OCI-LY3 (cell line): ENCODE measurements around the gene UBALD2.

Experiments
- CTCF ChIP-seq: fragments of 200-600, 300-600 bp; sonication (generic); IDR thresholded peaks from 2 replicates; pipeline ENCODE4 v1.5.1; 2014; ENCODE audit warnings: antibody characterized with exemption, low read length, low read depth
- EZH2phosphoT487 ChIP-seq: fragments of 200-600 bp; shearing (Covaris generic); IDR thresholded peaks from 2 replicates; pipeline ENCODE4 v1.6.1; 2018; ENCODE audit warnings: antibody characterized with exemption, mixed run types, low read depth

- TF ChIP-seq CTCF (no peak), EZH2phosphoT487 (no peak)
These were observed 4.5 kb upstream of the UBALD2 start for GRCh38 chr17:76260669-76261068.
